ENCODE measurements around the gene CAMTA1.

Gene CAMTA1

GRCh38 chr1:7039590-7040220, 254.5 kb downstream of the CAMTA1 start:
- no peaks in the 10 kb centered on the region for H3K79me2 ChIP-seq (ENCODE audit: insufficient read depth, low read length)
- 0 out of 2 replicates have a peak, but pooled peaks cover 3% of the 10 kb centered on the region for H4K20me1 ChIP-seq (ENCODE audit: low read depth, low read length)
- H3K9ac ChIP-seq (ENCODE audit: low read length): no peak overlapping the region
- no peak overlapping the region for H3K27ac ChIP-seq (ENCODE audit: low read depth, low read length)
- no peak for TF ChIP-seq CTCF (IDR thresholded peaks at IDR 0.05; ENCODE audit: insufficient read depth, low read length, poor library complexity, severe bottlenecking)
- TF ChIP-seq EZH2phosphoT487 (conservative IDR thresholded peaks at IDR 0.05; ENCODE audit: low read length): no peak
- no peaks in the 10 kb centered on the region for H3F3A ChIP-seq (ENCODE audit: insufficient read depth)
- no peaks in the 10 kb centered on the region for H3K9me3 ChIP-seq (ENCODE audit: insufficient read depth, low read length)
- no peaks in the 10 kb centered on the region for H3K27me3 ChIP-seq (ENCODE audit: low read length)
- no peak overlapping the region for H3K4me2 ChIP-seq (ENCODE audit: low read depth, low read length, poor library complexity, severe bottlenecking)
- H2AFZ ChIP-seq (ENCODE audit: low read depth, low read length, severe bottlenecking): no peak overlapping the region
- H3K4me3 ChIP-seq (ENCODE audit: insufficient read depth, low read length, poor library complexity, severe bottlenecking): no peak overlapping the region
- no peaks in the 10 kb centered on the region for H3K36me3 ChIP-seq (ENCODE audit: low read length)
- no peaks in the 10 kb centered on the region for H3K9me2 ChIP-seq (replicated peaks; ENCODE audit: insufficient read depth, low read length)

- Histone ChIP-seq H3K79me2 (ENCODE audit: insufficient read depth, low read length) (no peaks in the 10 kb centered on the region), H4K20me1 (ENCODE audit: low read depth, low read length) (0 out of 2 replicates have a peak, but pooled peaks cover 3% of the 10 kb centered on the region), H3K4me2 (ENCODE audit: low read depth, low read length, poor library complexity, severe bottlenecking) (no peak overlapping the region), H3K9me3 (ENCODE audit: insufficient read depth, low read length) (no peaks in the 10 kb centered on the region), H3K36me3 (ENCODE audit: low read length) (no peaks in the 10 kb centered on the region), H3K27me3 (ENCODE audit: low read length) (no peaks in the 10 kb centered on the region), H2AFZ (ENCODE audit: low read depth, low read length, severe bottlenecking) (no peak overlapping the region), H3K27ac (ENCODE audit: low read depth, low read length) (no peak overlapping the region), H3F3A (ENCODE audit: insufficient read depth) (no peaks in the 10 kb centered on the region), H3K4me3 (ENCODE audit: insufficient read depth, low read length, poor library complexity, severe bottlenecking) (no peak overlapping the region), H3K9ac (ENCODE audit: low read length) (no peak overlapping the region), H3K9me2 (replicated peaks; ENCODE audit: insufficient read depth, low read length) (no peaks in the 10 kb centered on the region)
- TF ChIP-seq EZH2phosphoT487 (conservative IDR thresholded peaks at IDR 0.05; ENCODE audit: low read length): no peak
- TF ChIP-seq CTCF (IDR thresholded peaks at IDR 0.05; ENCODE audit: insufficient read depth, low read length, poor library complexity, severe bottlenecking): no peak
Observed at GRCh38 chr1:7040969-7041695, 255.9 kb downstream of the CAMTA1 start.

- peak; percentile 78 for TF ChIP-seq CTCF (IDR thresholded peaks at IDR 0.05; ENCODE audit: insufficient read depth, low read length, poor library complexity, severe bottlenecking)
- no peak for TF ChIP-seq EZH2phosphoT487 (conservative IDR thresholded peaks at IDR 0.05; ENCODE audit: low read length)
- H3K27me3 ChIP-seq (ENCODE audit: low read length): no peaks in the 10 kb centered on the region
- no peaks in the 10 kb centered on the region for H3F3A ChIP-seq (ENCODE audit: insufficient read depth)
- H4K20me1 ChIP-seq (ENCODE audit: low read depth, low read length): 0 out of 2 replicates have a peak, but pooled peaks cover 3% of the 10 kb centered on the region
- H3K9me2 ChIP-seq (replicated peaks; ENCODE audit: insufficient read depth, low read length): no peaks in the 10 kb centered on the region
- no peaks in the 10 kb centered on the region for H3K9me3 ChIP-seq (ENCODE audit: insufficient read depth, low read length)
- no peaks in the 10 kb centered on the region for H3K36me3 ChIP-seq (ENCODE audit: low read length)
- H3K79me2 ChIP-seq (ENCODE audit: insufficient read depth, low read length): no peaks in the 10 kb centered on the region
- H3K4me2 ChIP-seq (ENCODE audit: low read depth, low read length, poor library complexity, severe bottlenecking): no peak overlapping the region
- no peak overlapping the region for H3K27ac ChIP-seq (ENCODE audit: low read depth, low read length)
- no peak overlapping the region for H2AFZ ChIP-seq (ENCODE audit: low read depth, low read length, severe bottlenecking)
- H3K4me3 ChIP-seq (ENCODE audit: insufficient read depth, low read length, poor library complexity, severe bottlenecking): no peak overlapping the region
- no peak overlapping the region for H3K9ac ChIP-seq (ENCODE audit: low read length)
Observed at GRCh38 chr1:7042322-7043190, 257.3 kb downstream of the CAMTA1 start.

Measured in SU-DHL-6 (cell line).